ENCODE measurements around the gene ZDHHC19.
"Not testable (repeated sequence)": the region's sequence is repeated elsewhere in the genome, so short reads cannot be mapped to it uniquely, and the experiment has no call there.

Gene ZDHHC19

GRCh38 chr3:196203846-196204245 lies 7.4 kb downstream of the ZDHHC19 start:
- DNase-seq (ENCODE audit: low read depth): no peak

- DNase-seq (ENCODE audit: low read depth): no peak
These were observed 8.7 kb downstream of the ZDHHC19 start for GRCh38 chr3:196202516-196202970.

- DNase-seq (ENCODE audit: low read depth): no peak
These were observed 12.1 kb downstream of the ZDHHC19 start for GRCh38 chr3:196198771-196199753.

GRCh38 chr3:196198081-196198675 lies 13.0 kb downstream of the ZDHHC19 start:
- DNase-seq (ENCODE audit: low read depth): no peak

GRCh38 chr3:196197524-196197923 lies 13.7 kb downstream of the ZDHHC19 start:
- no peak for DNase-seq (ENCODE audit: low read depth)

GRCh38 chr3:196195664-196196265 lies 15.4 kb downstream of the ZDHHC19 start:
- no peak for DNase-seq (ENCODE audit: low read depth)

GRCh38 chr3:196194542-196194915 lies 16.7 kb downstream of the ZDHHC19 start:
- no peak for DNase-seq (ENCODE audit: low read depth)

GRCh38 chr3:196193736-196194541 lies 17.3 kb downstream of the ZDHHC19 start:
- no peak for DNase-seq (ENCODE audit: low read depth)

GRCh38 chr3:196193133-196193735 lies 18.0 kb downstream of the ZDHHC19 start:
- no peak for DNase-seq (ENCODE audit: low read depth)

GRCh38 chr3:196192524-196193051 lies 18.6 kb downstream of the ZDHHC19 start:
- DNase-seq (ENCODE audit: low read depth): no peak

GRCh38 chr3:196192036-196192523 lies 19.1 kb downstream of the ZDHHC19 start:
- no peak for DNase-seq (ENCODE audit: low read depth)

GRCh38 chr3:196189566-196190347 lies 21.4 kb downstream of the ZDHHC19 start:
- DNase-seq (ENCODE audit: low read depth): no peak

- no peak for DNase-seq (ENCODE audit: low read depth)
These were observed 24.3 kb downstream of the ZDHHC19 start for GRCh38 chr3:196186651-196187573.

- DNase-seq (ENCODE audit: low read depth): no peak
These were observed 26.3 kb downstream of the ZDHHC19 start for GRCh38 chr3:196184881-196185280.

- not testable (repeated sequence) for DNase-seq (ENCODE audit: low read depth)
These were observed 27.1 kb downstream of the ZDHHC19 start for GRCh38 chr3:196184169-196184432.

- no peak for DNase-seq (ENCODE audit: low read depth)
These were observed 30.1 kb downstream of the ZDHHC19 start for GRCh38 chr3:196181127-196181546.

- no peak for DNase-seq (ENCODE audit: low read depth)
These were observed 30.9 kb downstream of the ZDHHC19 start for GRCh38 chr3:196180346-196180745.

GRCh38 chr3:196179380-196180308 lies 31.6 kb downstream of the ZDHHC19 start:
- DNase-seq (ENCODE audit: low read depth): peak; percentile 82
